Left lung (tissue), 10 donors: ENCODE measurements around the gene ZMYM2. TPM values are rescaled to one million over a fixed set of nuclear protein-coding genes. Genes with fewer than 3 reads are reported as not detected.

Experiments
- ATAC-seq: fragments of 200-7000 bp; cut with Tn5 transposase; one replicate; pipeline ENCODE4 v1.9.1; 2020; ENCODE audit warnings: moderate library complexity
- DNase-seq, 4 donors: peaks; one replicate each; pipeline ENCODE4 v3.0.0-alpha.2; 2013 to 2020
- H3K27ac ChIP-seq, 2 donors: fragments of 200-600 bp; sonication (generic) in 1 of 2; one replicate each; pipeline versions ENCODE4 v1.5.0 to v1.8.0; 2020 to 2021
- H3K27me3 ChIP-seq, 2 donors: fragments of 200-600 bp; sonication (generic) in 1 of 2; one replicate each; pipeline versions ENCODE4 v1.5.0 to v1.8.0; 2020 to 2021
- H3K36me3 ChIP-seq, 2 donors: fragments of 200-600 bp; sonication (generic) in 1 of 2; one replicate each; pipeline versions ENCODE4 v1.5.0 to v1.8.0; 2020 to 2021
- H3K4me1 ChIP-seq, 2 donors: fragments of 200-600 bp; one replicate each; pipeline ENCODE4 v1.8.0; 2021
- H3K4me3 ChIP-seq, 2 donors: fragments of 200-600 bp; sonication (generic) in 1 of 2; one replicate each; pipeline versions ENCODE4 v1.5.0 to v1.8.0; 2020 to 2021; ENCODE audit warnings: mild to moderate bottlenecking in 1 of 2
- H3K9me3 ChIP-seq, 2 donors: fragments of 200-600 bp; sonication (generic) in 1 of 2; one replicate each; pipeline versions ENCODE4 v1.5.0 to v1.8.0; 2020 to 2021
- intact Hi-C, 2 donors: fragments of 100-400 bp; cut with DNase I; formaldehyde crosslinking; loops; one replicate each; pipeline versions ENCODE4 v1.11.2 to v1.14.2; 2022
- polyA plus RNA-seq, 6 donors: library from polyadenylated mRNA; unstranded; fragments of 120-200 nt; gene quantifications; one replicate each; pipeline ENCODE4 v1.2.1, GENCODE V29; 2013; ENCODE audit not compliant: insufficient read length in 6 of 6
- total RNA-seq, 2 donors: library from RNA; stranded (reverse); fragmentation: NEBNext Ultra II Directional; extraction: Animal tissue kit (Norgen Biotek cat#: 25700); gene quantifications; one replicate each; pipeline ENCODE4 v1.2.1, GENCODE V29; 2021
- TF ChIP-seq, protein P1 (sequence below), 2 donors: fragments of 200-600 bp; sonication (generic) in 1 of 2; IDR thresholded peaks; one replicate each; pipeline versions ENCODE4 v1.5.0 to v1.8.0; 2021; ENCODE audit warnings: antibody characterized with exemption in 2 of 2
- donor health status: DM: no; HTN: yes; CAD: no.
- donor health status: DM: no; HTN: no; CAD: no.

The ZMYM2 gene
- total and polyA plus RNA-seq, 8 donors = 64.8 to 153 (median 122) TPM

DNA sequence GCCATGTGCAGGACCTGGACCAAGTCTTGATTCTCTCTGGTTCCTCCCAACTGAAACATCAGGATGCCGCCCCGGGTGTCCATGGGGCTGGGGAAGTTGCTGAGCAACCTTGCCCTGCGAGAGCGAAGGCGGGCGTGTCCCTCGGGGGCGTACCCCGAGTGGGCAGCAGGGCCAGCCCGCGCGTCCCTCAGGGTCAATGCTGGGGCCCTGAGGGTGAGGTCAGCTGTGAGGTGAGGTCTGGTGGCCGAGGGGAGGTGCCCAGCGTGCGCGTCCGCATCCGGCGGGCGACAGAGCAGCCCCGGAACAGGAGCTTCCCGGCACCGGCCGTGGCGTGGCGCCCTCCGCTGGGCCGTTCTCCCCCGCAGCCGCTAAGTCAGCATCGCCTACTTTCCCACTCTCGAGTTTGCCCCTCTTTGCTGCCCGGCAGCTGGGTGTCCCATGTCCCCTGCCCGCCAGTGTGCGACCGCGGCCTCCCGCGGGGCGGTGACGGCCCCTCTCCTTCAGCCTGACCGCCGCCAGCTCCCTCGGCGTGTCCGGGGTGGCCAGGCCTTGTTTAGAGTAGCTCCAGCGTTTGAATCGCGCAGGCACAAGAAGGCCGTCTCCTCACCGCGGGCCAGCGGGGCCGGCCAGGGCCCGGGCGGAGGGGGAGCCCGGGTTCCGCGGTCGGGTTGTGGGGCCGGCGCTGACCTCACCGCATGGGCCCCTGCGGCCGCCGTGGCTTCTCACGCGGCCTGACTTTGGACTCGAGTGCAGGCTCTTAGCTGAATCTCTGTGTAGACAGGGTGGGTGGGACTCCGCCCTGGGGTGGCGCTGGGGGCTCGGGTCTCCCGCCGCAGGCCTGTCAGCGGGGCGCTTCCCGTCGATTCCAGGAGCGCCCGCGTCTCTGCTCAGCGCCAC is 169.3 kb downstream of the ZMYM2 start:
- peak; percentile 70 to 93 (median 71) for DNase-seq
- intact Hi-C loops = no loop called here
- H3K27me3 ChIP-seq = peaks cover 10 to 58% of the 10 kb centered on the region in 2 donors
- H3K9me3 ChIP-seq = no peaks in the 10 kb centered on the region
- no peaks in the 10 kb centered on the region for H3K36me3 ChIP-seq
- H3K4me3 ChIP-seq = peak overlapping the region; percentile 41 to 53
- ATAC-seq = peak; percentile 89
- H3K27ac ChIP-seq = peak overlapping the region; percentile 69 to 71
- TF ChIP-seq, protein P1, sequence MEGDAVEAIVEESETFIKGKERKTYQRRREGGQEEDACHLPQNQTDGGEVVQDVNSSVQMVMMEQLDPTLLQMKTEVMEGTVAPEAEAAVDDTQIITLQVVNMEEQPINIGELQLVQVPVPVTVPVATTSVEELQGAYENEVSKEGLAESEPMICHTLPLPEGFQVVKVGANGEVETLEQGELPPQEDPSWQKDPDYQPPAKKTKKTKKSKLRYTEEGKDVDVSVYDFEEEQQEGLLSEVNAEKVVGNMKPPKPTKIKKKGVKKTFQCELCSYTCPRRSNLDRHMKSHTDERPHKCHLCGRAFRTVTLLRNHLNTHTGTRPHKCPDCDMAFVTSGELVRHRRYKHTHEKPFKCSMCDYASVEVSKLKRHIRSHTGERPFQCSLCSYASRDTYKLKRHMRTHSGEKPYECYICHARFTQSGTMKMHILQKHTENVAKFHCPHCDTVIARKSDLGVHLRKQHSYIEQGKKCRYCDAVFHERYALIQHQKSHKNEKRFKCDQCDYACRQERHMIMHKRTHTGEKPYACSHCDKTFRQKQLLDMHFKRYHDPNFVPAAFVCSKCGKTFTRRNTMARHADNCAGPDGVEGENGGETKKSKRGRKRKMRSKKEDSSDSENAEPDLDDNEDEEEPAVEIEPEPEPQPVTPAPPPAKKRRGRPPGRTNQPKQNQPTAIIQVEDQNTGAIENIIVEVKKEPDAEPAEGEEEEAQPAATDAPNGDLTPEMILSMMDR (IDR thresholded peaks at IDR 0.05) = no peak
- H3K4me1 ChIP-seq = peaks cover 6 to 22% of the 10 kb centered on the region in 2 donors

DNA sequence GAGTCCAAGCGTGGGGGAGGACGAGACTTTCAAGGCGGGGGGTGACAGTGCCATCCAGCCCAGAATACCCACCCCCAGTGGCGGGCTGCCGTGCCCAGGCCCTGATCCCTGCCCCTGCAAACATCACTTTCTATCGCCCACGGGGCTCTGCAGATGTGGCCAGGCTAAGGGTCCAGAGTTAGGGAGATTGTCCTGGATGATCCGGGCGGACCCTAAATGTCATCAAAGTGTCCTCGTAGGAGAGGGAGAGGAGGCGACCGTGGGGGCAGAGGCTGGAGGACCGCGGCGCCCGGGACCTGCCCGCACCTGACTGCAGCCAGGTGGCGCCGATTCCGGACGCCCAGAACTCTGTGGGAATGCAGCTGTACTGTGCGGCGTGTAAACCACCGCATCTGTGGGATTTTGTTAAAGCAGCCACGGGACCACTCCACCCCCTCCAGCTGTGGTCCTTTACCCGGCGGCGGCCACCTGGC is 170.0 kb downstream of the ZMYM2 start:
- Histone ChIP-seq H3K4me3 (peak overlapping the region; percentile 41 to 53), H3K27ac (peak overlapping the region; percentile 69 to 71), H3K4me1 (peaks cover 6 to 22% of the 10 kb centered on the region in 2 donors), H3K9me3 (no peaks in the 10 kb centered on the region), H3K36me3 (no peaks in the 10 kb centered on the region), H3K27me3 (peaks cover 10 to 58% of the 10 kb centered on the region in 2 donors)
- intact Hi-C loops = no loop called here
- DNase-seq = peak in 1 of 4 donors; percentile 82
- ATAC-seq = peak; percentile 75
- TF ChIP-seq, protein P1 (IDR thresholded peaks at IDR 0.05) = peak in 1 of 2 donors; percentile 26

DNA sequence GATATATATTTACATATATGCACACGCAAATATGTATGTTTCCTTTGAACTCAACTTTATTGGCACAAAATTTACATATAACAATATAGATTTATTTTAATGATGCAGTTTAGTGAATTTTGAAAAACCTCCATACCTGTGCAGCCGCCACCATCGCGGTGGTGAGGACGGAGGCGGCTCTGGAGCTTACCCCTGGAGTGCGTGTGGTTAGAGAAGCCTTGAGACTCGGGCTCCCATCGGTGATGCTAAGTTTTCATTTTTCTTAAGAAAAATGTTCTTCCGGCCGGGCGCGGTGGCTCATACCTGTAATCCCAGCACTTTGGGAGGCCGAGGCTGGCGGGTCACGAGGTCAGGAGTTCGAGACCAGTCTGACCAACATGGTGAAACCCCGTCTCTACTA is 170.5 kb downstream of the ZMYM2 start:
- peaks cover 6 to 22% of the 10 kb centered on the region in 2 donors for H3K4me1 ChIP-seq
- H3K27me3 ChIP-seq = peaks cover 10 to 63% of the 10 kb centered on the region in 2 donors
- no peaks in the 10 kb centered on the region for H3K36me3 ChIP-seq
- ATAC-seq (no peak), DNase-seq (no peak)
- no peak overlapping the region for H3K27ac ChIP-seq
- peak overlapping the region in 1 of 2 donors; percentile 53 for H3K4me3 ChIP-seq
- H3K9me3 ChIP-seq = no peaks in the 10 kb centered on the region
- intact Hi-C loops = no loop called here
- TF ChIP-seq, protein P1 (IDR thresholded peaks at IDR 0.05) = no peak

DNA sequence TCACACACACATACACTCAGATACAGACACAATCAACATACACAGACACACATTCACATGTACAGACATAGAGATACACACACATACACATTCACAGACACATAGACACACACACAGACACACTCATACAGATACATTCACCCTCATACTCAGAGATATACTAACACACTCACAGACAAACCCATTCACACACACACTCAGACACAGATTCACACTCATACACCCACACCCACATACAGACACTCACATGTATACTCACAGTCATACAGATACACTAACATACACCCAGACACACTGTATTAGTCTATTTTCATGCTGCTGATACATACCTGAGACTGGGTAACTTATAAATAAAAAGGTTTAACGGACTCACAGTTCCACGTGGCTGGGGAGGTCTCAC is 171.5 kb downstream of the ZMYM2 start:
- H3K9me3 ChIP-seq = no peaks in the 10 kb centered on the region
- no peak for ATAC-seq
- TF ChIP-seq, protein P1 (IDR thresholded peaks at IDR 0.05) = no peak
- H3K4me1 ChIP-seq = peaks cover 6 to 22% of the 10 kb centered on the region in 2 donors
- H3K36me3 ChIP-seq = no peaks in the 10 kb centered on the region
- H3K4me3 ChIP-seq = no peak overlapping the region
- intact Hi-C loops = no loop called here
- H3K27ac ChIP-seq = no peak overlapping the region
- peaks cover 10 to 73% of the 10 kb centered on the region in 2 donors for H3K27me3 ChIP-seq
- DNase-seq = no peak

DNA sequence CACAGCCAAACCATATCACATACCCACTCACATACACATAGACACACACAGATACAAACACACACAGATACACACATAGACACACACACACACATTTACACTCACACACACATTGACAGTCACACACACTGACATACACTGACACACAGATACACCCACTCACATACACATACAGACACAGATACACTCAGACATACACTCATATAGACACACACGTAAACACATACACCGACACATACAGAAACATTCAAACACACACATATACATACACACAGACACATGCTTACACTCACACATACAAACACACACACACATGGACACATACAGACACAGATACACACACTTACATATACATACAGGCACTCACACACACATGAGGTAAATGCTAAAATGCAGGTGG is 172.1 kb downstream of the ZMYM2 start:
- no peak for ATAC-seq
- H3K36me3 ChIP-seq = no peaks in the 10 kb centered on the region
- intact Hi-C loops = no loop called here

More for the DNA sequence above, 172.1 kb downstream of the ZMYM2 start:
- TF ChIP-seq, protein P1 (IDR thresholded peaks at IDR 0.05) = no peak
- peaks cover 6 to 22% of the 10 kb centered on the region in 2 donors for H3K4me1 ChIP-seq
- H3K27me3 ChIP-seq = peaks cover 10 to 79% of the 10 kb centered on the region in 2 donors
- no peaks in the 10 kb centered on the region for H3K9me3 ChIP-seq
- no peak overlapping the region for H3K4me3 ChIP-seq
- no peak overlapping the region for H3K27ac ChIP-seq
- no peak for DNase-seq
